KMS-11 (cell line): ENCODE measurements around the gene GRAP.

Source experiments
- H2AFZ ChIP-seq: fragments of 200-600 bp; sonication (generic); 2 replicates; pipeline ENCODE4 v1.6.1; 2016; ENCODE audit warnings: antibody characterized with exemption, mixed run types, low read depth
- H3K27ac ChIP-seq: fragments of 200-600 bp; sonication (generic); 2 replicates; pipeline ENCODE4 v1.6.1; 2016; ENCODE audit warnings: mild to moderate bottlenecking, mixed run types
- H3K27me3 ChIP-seq: fragments of 200-600 bp; sonication (generic); 2 replicates; pipeline ENCODE4 v1.6.1; 2017; ENCODE audit warnings: mild to moderate bottlenecking, low read depth, mixed run types, moderate library complexity; ENCODE audit not compliant: insufficient read depth
- H3K36me3 ChIP-seq: fragments of 200-600 bp; sonication (generic); 2 replicates; pipeline ENCODE4 v1.6.1; 2017; ENCODE audit warnings: mild to moderate bottlenecking, mixed run types; ENCODE audit not compliant: insufficient read depth
- H3K4me1 ChIP-seq: fragments of 200-600 bp; sonication (generic); 2 replicates; pipeline ENCODE4 v1.6.1; 2016; ENCODE audit warnings: mild to moderate bottlenecking, low read depth, mixed run types; ENCODE audit not compliant: poor library complexity, severe bottlenecking
- H3K4me2 ChIP-seq: fragments of 200-600 bp; sonication (generic); 2 replicates; pipeline ENCODE4 v1.7.0; 2016; ENCODE audit warnings: mild to moderate bottlenecking, mixed run types
- H3K4me3 ChIP-seq: fragments of 200-600 bp; sonication (generic); IDR thresholded peaks from 2 replicates; pipeline ENCODE4 v1.6.1; 2017; ENCODE audit warnings: low read depth, low read length, mixed read lengths; ENCODE audit not compliant: insufficient read depth
- H3K79me2 ChIP-seq: fragments of 200-600 bp; sonication (generic); 2 replicates; pipeline ENCODE4 v1.6.1; 2016; ENCODE audit warnings: low read depth, mixed run types; ENCODE audit not compliant: insufficient read depth
- H3K9ac ChIP-seq: fragments of 200-600 bp; sonication (generic); 2 replicates; pipeline ENCODE4 v1.6.1; 2016; ENCODE audit warnings: mild to moderate bottlenecking, mixed run types
- H4K20me1 ChIP-seq: fragments of 200-600 bp; sonication (generic); 2 replicates; pipeline ENCODE4 v1.6.1; 2016; ENCODE audit warnings: mild to moderate bottlenecking, mixed run types; ENCODE audit not compliant: insufficient read depth
- TF ChIP-seq, protein P1 (sequence below): fragments of 200-600 bp; sonication (generic); conservative IDR thresholded peaks from 2 replicates; pipeline ENCODE4 v1.6.1; 2017; ENCODE audit warnings: low read depth, mild to moderate bottlenecking, antibody characterized with exemption, low read length, moderate library complexity, mixed read lengths

The GRAP gene

DNA sequence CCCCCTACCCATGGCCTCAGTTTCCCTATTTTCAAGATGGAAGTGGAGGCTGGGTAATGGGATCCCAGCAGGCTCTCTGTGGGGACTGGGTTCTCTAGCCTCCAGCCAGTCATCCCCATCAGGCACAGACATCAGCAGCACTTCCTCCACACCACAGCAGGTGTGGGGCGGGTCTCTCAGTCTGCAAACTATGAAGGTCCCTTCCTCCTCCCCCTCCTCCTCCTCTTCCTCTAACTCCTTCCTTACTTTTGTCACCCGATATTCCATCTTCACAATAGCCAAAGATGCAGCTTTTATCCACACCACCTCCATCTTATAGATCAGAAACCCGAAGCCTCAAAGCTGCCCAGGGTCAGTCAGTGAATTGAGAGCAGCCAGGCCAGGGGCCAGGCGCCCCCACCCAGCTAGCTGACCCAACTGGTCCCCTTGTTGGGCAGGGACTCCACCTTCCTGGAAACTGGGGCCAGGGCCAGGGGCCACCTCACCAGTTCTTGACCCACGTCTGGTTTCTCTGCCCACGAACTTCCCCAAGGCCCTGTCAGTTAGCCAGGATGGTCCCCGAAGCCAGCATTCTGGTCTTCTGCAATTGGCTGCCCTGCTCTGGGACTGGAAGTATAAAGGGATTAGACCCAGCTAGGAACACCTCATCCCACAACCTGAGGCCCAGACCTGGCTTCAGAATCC, 44.7 kb downstream of the GRAP start:
- TF ChIP-seq, protein P1, sequence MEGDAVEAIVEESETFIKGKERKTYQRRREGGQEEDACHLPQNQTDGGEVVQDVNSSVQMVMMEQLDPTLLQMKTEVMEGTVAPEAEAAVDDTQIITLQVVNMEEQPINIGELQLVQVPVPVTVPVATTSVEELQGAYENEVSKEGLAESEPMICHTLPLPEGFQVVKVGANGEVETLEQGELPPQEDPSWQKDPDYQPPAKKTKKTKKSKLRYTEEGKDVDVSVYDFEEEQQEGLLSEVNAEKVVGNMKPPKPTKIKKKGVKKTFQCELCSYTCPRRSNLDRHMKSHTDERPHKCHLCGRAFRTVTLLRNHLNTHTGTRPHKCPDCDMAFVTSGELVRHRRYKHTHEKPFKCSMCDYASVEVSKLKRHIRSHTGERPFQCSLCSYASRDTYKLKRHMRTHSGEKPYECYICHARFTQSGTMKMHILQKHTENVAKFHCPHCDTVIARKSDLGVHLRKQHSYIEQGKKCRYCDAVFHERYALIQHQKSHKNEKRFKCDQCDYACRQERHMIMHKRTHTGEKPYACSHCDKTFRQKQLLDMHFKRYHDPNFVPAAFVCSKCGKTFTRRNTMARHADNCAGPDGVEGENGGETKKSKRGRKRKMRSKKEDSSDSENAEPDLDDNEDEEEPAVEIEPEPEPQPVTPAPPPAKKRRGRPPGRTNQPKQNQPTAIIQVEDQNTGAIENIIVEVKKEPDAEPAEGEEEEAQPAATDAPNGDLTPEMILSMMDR = no peak
- Histone ChIP-seq H3K27ac (no peak overlapping the region), H3K4me1 (no peaks in the 10 kb centered on the region), H3K27me3 (no peaks in the 10 kb centered on the region), H4K20me1 (no peaks in the 10 kb centered on the region), H3K9ac (no peak overlapping the region), H3K4me3 (no peak overlapping the region), H2AFZ (no peak overlapping the region), H3K79me2 (no peaks in the 10 kb centered on the region), H3K36me3 (no peaks in the 10 kb centered on the region), H3K4me2 (no peak overlapping the region)

DNA sequence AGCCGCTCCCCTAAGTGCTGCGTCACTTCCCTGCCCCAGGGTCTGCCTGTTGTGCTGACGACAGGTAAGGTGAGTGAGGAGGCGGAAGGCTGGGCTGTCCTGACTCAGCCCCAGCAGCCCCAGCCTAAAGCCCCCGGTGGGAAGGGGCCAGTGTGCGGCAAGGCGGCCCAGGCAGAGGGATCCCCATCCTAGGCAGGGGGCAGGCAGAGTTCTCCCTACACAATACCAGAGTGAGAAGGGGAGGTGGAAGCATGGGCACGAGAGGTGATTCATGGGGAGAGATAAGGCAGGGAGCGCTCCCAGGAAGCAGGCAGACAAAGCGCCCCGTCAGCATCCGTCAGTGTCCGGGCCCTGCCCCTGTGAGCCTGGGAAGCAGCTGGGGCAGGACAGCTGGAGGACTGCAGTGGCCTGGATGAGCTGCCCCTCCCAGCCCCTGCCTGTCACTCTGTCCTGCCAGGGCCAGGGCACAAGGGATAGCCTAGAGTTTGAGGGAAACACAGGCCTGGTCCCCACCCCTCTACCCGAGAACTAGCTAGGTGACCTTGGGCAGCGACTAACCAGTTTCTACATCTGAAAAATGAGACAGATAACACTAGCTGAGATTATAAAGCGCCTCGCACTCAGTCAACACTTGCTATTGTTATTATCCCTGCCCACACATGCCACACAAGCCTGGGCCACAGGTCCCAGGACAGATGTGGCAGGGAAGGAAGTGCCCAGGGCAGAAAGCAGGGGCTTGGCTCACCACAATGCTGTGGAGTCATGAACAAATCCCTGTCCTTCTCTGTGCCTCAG, 46.0 kb downstream of the GRAP start:
- no peaks in the 10 kb centered on the region for H3K4me1 ChIP-seq
- no peak overlapping the region for H3K4me2 ChIP-seq
- no peak overlapping the region for H2AFZ ChIP-seq
- H3K36me3 ChIP-seq = no peaks in the 10 kb centered on the region
- H4K20me1 ChIP-seq = no peaks in the 10 kb centered on the region
- no peak overlapping the region for H3K9ac ChIP-seq
- H3K79me2 ChIP-seq = no peaks in the 10 kb centered on the region
- TF ChIP-seq, protein P1 = no peak
- no peak overlapping the region for H3K4me3 ChIP-seq
- H3K27ac ChIP-seq = no peak overlapping the region
- H3K27me3 ChIP-seq = no peaks in the 10 kb centered on the region

DNA sequence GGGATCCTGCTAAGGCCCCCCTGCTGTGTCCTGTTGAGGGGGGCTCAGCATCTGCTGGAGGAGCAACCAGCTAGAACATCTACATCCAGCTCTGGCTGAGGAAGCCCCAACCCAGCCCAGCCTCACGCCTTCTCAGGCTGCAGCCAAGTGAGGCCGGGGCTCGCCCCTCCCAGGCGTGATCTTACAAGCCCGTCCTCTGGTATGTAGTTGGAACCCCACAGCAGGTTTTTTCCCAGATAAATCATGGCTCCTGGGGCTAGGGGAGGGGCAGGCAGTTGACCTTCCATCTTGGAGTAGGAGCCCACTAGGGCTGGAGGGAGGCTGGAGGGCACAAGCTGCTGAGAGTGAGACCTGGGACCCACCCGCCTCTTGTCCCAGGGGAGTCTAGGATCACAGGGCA, 46.8 kb downstream of the GRAP start:
- no peak overlapping the region for H3K9ac ChIP-seq
- H2AFZ ChIP-seq = no peak overlapping the region
- H3K4me1 ChIP-seq = no peaks in the 10 kb centered on the region
- H3K27me3 ChIP-seq = no peaks in the 10 kb centered on the region
- H4K20me1 ChIP-seq = no peaks in the 10 kb centered on the region
- no peaks in the 10 kb centered on the region for H3K79me2 ChIP-seq
- H3K36me3 ChIP-seq = no peaks in the 10 kb centered on the region
- no peak overlapping the region for H3K4me2 ChIP-seq
- H3K4me3 ChIP-seq = no peak overlapping the region
- no peak overlapping the region for H3K27ac ChIP-seq
- TF ChIP-seq, protein P1 = no peak

DNA sequence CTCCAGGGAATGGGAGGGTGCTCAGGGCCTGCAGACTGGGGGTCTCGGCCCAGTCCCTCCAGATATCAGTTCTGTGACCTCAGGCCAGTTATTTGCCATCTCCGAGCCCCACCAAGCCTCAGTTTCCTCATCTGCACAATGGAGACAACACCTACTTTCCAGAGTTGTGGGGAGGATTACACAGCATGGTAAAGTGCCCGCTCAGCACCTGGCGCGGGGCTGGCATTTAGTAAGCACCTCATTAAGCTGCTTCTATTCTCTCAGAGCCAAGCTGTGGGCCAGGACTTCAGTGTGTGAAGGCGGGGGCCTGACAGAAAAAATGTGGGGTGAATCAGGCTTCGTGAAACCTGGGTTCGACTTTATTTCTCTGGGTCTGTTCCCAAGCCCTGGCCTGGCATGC, 47.4 kb downstream of the GRAP start:
- no peaks in the 10 kb centered on the region for H3K4me1 ChIP-seq
- no peaks in the 10 kb centered on the region for H3K79me2 ChIP-seq
- H3K9ac ChIP-seq = no peak overlapping the region
- H3K4me3 ChIP-seq = no peak overlapping the region
- no peak overlapping the region for H2AFZ ChIP-seq
- H3K4me2 ChIP-seq = no peak overlapping the region
- no peaks in the 10 kb centered on the region for H3K27me3 ChIP-seq
- no peaks in the 10 kb centered on the region for H4K20me1 ChIP-seq
- TF ChIP-seq, protein P1 = no peak
- no peak overlapping the region for H3K27ac ChIP-seq
- no peaks in the 10 kb centered on the region for H3K36me3 ChIP-seq
